GM21390 (cell line): ENCODE results near the gene ENAH.

Experiments
- ATAC-seq: cut with Tn5 transposase; IDR thresholded peaks from one replicate; pipeline ENCODE4 v1.9.1; 2021; ENCODE audit not compliant: unreplicated experiment

ENAH gene

GRCh38 chr1:225461533-225462428 is 191.1 kb downstream of the ENAH start:
- ATAC-seq, result no peak

GRCh38 chr1:225460737-225461532 is 192.0 kb downstream of the ENAH start:
- no peak for ATAC-seq

GRCh38 chr1:225460021-225460736 is 192.7 kb downstream of the ENAH start:
- ATAC-seq, result no peak

GRCh38 chr1:225458222-225458631 is 194.7 kb downstream of the ENAH start:
- no peak for ATAC-seq

- ATAC-seq, result no peak
These were observed 198.2 kb downstream of the ENAH start for GRCh38 chr1:225454733-225455132.

GRCh38 chr1:225453797-225454648 is 198.9 kb downstream of the ENAH start:
- ATAC-seq, result no peak

GRCh38 chr1:225451840-225452515 is 200.9 kb downstream of the ENAH start:
- no peak for ATAC-seq

- ATAC-seq, result no peak
These were observed 201.6 kb downstream of the ENAH start for GRCh38 chr1:225451340-225451739.

GRCh38 chr1:225450491-225451191 is 202.3 kb downstream of the ENAH start:
- no peak for ATAC-seq

- no peak for ATAC-seq
These were observed 203.1 kb downstream of the ENAH start for GRCh38 chr1:225449774-225450173.

- ATAC-seq, result no peak
These were observed 203.7 kb downstream of the ENAH start for GRCh38 chr1:225449261-225449660.

- ATAC-seq, result no peak
These were observed 204.6 kb downstream of the ENAH start for GRCh38 chr1:225448146-225448805.

GRCh38 chr1:225447650-225448089 is 205.3 kb downstream of the ENAH start:
- ATAC-seq, result no peak

- no peak for ATAC-seq
These were observed 205.8 kb downstream of the ENAH start for GRCh38 chr1:225446981-225447615.

GRCh38 chr1:225446595-225446960 is 206.3 kb downstream of the ENAH start:
- no peak for ATAC-seq

GRCh38 chr1:225445639-225446594 is 207.0 kb downstream of the ENAH start:
- no peak for ATAC-seq

- no peak for ATAC-seq
These were observed 210.8 kb downstream of the ENAH start for GRCh38 chr1:225442123-225442505.
